HS-27A (cell line): Measurements from ENCODE around the gene C12orf54.
"Not testable (repeated sequence)": the region's sequence is repeated elsewhere in the genome, so short reads cannot be mapped to it uniquely, and the experiment has no call there.

Experiments used
- DNase-seq: peaks from one replicate; pipeline ENCODE4 v3.0.0-alpha.2; 2012; ENCODE audit warnings: low read depth, missing footprints

The C12orf54 gene

GRCh38 chr12:48510111-48510510 lies 27.8 kb downstream of the C12orf54 start:
- no peak for DNase-seq

GRCh38 chr12:48512855-48513254 lies 30.6 kb downstream of the C12orf54 start:
- DNase-seq = no peak

- DNase-seq = no peak
These were observed 32.4 kb downstream of the C12orf54 start for GRCh38 chr12:48514728-48515127.

- not testable (repeated sequence) for DNase-seq
These were observed 38.1 kb downstream of the C12orf54 start for GRCh38 chr12:48520381-48520780.

- DNase-seq = no peak
These were observed 43.0 kb downstream of the C12orf54 start, which contains the start of gene OR8S1 for GRCh38 chr12:48525332-48525731. Gene OR8S1 (plus strand): TSS chr12:48525632. CDS start chr12:48525632, 0 bp downstream.

GRCh38 chr12:48527891-48528670 lies 45.8 kb downstream of the C12orf54 start:
- no peak for DNase-seq

GRCh38 chr12:48532601-48533000 lies 50.3 kb downstream of the C12orf54 start:
- no peak for DNase-seq

- no peak for DNase-seq
These were observed 54.3 kb downstream of the C12orf54 start for GRCh38 chr12:48536602-48537001.

GRCh38 chr12:48542300-48542928 lies 60.1 kb downstream of the C12orf54 start:
- no peak for DNase-seq

- no peak for DNase-seq
These were observed 63.7 kb downstream of the C12orf54 start for GRCh38 chr12:48545833-48546469.
